Measurements from ENCODE around the gene PRRT1.

GRCh38 chr6:32182555-32182981, 30.8 kb upstream of the PRRT1 start:
- TF ChIP-seq EZH2phosphoT487 (IDR thresholded peaks at IDR 0.05): no peak
- no peak for TF ChIP-seq CTCF (IDR thresholded peaks at IDR 0.05)
- TF ChIP-seq EZH2 (IDR thresholded peaks at IDR 0.05): no peak
